GM19351 (cell line): Measurements from ENCODE around the gene C1orf35.

Experiments used
- ATAC-seq: cut with Tn5 transposase; IDR thresholded peaks from one replicate; pipeline ENCODE4 v1.9.1; 2021; ENCODE audit warnings: mild to moderate bottlenecking, moderate library complexity; ENCODE audit not compliant: unreplicated experiment

Gene C1orf35

DNA sequence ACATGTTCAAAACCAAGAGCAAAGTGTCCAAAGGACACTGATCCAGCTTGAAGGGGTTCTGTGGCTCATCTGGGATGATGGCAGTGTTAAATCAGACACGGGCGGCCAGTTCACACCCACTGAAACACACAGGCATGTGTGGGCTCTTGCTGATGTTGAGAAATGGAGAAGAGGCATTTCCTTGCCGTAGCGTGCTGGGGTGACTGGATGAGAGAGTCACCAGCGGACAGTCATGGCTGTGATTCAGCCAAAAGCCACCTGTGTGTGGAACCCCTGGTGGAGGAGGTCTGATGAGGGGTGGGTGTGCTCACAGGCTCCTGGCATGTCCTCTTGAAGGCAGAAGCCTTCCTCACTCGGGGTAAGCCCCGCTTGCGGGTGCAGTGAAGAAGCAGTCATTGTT, 7.2 kb downstream of the C1orf35 start:
- no peak for ATAC-seq

DNA sequence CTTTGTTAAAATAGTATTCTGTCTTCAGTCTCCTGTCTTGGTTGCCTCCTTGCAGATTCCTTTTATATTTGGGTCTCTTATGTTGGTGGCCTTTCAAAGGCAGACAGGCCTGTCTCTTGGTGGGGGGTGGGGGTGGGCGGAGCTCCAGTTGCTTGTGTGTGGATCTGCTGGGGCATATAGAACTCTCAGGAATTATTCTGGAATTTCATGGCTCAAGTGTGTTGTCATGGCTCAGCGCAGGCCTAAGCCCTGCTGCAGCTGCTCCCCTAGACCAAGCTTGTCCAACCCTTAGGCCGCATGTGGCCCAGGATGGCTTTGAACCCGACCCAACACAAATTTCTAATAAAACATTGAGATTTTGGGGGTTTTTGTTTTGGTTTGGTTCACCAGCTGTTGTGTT, 8.0 kb downstream of the C1orf35 start:
- ATAC-seq, result no peak

DNA sequence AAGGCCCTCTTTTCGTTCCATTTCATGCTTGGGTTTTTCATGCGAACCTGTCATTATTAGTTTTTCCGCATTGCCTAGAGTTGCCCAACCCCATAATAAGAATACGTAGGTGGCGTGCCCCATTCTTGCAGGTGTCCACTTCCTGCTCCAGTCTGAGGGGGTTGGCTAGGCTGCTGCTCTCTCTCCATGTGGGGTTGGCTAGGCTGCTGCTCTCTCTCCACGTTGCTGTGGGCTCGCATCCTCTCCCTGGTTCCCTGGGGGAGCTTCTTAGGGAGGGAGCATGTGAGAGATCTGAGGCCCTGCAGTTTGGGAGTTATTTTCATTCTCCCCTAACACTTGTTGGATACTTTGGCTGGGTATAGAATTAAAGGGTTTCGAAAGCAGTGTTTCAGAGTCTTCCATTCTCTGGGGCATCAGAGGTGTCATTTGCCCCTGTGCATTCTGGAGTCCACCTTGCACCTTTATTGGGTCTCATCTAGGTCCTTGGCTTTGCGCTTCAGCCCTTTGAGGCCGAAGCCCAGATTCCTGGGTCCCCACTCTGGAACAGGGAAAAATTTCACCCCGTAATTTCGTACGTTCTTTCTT, 8.6 kb downstream of the C1orf35 start:
- no peak for ATAC-seq

GRCh38 chr1:228093050-228093906, 9.8 kb downstream of the C1orf35 start:
- no peak for ATAC-seq

- ATAC-seq, result no peak
Measured at GRCh38 chr1:228092342-228093049, 10.6 kb downstream of the C1orf35 start.

- no peak for ATAC-seq
Measured at GRCh38 chr1:228091084-228091483, 12.0 kb downstream of the C1orf35 start.

GRCh38 chr1:228090613-228091081, 12.5 kb downstream of the C1orf35 start:
- ATAC-seq, result no peak

DNA sequence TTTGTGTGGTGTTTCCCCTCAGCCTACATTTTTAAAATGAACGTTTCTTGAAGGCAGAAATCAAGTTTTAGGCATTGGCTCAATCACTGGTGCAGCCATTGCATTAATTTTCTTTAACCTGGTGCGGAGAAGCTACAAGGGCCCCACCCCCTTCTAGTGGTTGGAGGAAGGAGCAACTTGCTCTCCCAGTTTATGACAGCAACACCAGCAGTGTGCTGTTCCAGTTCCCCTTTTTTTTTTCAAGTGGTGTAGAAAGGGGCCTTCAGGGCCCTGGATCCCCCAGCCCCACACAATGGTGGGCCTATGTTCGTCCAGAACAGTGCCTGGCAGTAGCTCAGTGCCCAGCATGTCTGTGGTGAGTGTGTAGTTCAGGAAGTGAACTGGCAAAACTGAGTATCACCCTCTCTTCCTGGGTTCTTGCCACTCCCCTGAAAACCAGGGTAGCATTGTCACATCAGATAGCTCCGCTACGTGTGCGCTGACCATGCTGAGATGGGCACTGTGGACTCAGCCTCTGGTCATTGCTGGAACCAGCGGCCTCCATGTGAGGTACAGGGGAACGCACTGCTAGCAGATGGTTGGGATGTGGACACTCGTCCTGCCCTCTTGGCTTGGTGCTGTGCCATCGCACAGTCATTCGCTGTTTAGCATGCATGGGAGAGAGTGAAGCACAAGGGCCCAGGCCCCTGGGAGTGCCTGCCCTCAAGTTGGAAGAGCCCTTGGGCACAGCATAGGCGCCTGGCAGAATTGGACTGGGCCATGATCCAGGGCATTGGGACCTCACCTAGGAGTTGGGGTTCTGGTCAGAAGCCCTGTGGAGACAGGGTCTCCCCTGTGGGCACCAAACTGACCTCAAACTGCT, 13.4 kb downstream of the C1orf35 start:
- ATAC-seq, result no peak

- ATAC-seq, result no peak
Measured at GRCh38 chr1:228088586-228089498, 14.3 kb downstream of the C1orf35 start.

- ATAC-seq, result no peak
Measured at GRCh38 chr1:228087771-228088251, 15.3 kb downstream of the C1orf35 start.

GRCh38 chr1:228085287-228085951, 17.7 kb downstream of the C1orf35 start:
- ATAC-seq, result no peak

- ATAC-seq, result no peak
Measured at GRCh38 chr1:228084797-228085196, 18.3 kb downstream of the C1orf35 start.

GRCh38 chr1:228084325-228084724, 18.8 kb downstream of the C1orf35 start:
- no peak for ATAC-seq

DNA sequence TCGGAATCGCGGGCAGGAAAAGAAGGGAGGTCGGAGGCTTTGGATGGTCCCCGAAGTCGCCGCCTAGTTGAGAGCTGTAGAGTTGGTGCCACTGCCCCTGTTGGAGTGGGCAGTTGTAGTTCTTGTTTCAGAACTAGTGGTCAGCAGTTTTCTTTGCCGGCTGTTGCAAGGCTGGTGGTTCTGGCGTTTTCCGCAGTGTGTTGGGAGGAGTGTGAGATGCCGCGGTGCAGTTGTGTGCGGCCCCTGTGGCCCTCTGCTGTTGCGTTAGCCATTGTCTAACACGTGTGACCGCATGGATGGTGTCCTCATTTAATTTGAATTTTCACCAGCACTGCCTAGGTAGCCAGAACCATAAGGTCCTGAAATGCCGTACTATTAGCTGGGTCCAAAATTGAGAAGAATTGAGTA, 19.2 kb downstream of the C1orf35 start:
- ATAC-seq, result no peak

DNA sequence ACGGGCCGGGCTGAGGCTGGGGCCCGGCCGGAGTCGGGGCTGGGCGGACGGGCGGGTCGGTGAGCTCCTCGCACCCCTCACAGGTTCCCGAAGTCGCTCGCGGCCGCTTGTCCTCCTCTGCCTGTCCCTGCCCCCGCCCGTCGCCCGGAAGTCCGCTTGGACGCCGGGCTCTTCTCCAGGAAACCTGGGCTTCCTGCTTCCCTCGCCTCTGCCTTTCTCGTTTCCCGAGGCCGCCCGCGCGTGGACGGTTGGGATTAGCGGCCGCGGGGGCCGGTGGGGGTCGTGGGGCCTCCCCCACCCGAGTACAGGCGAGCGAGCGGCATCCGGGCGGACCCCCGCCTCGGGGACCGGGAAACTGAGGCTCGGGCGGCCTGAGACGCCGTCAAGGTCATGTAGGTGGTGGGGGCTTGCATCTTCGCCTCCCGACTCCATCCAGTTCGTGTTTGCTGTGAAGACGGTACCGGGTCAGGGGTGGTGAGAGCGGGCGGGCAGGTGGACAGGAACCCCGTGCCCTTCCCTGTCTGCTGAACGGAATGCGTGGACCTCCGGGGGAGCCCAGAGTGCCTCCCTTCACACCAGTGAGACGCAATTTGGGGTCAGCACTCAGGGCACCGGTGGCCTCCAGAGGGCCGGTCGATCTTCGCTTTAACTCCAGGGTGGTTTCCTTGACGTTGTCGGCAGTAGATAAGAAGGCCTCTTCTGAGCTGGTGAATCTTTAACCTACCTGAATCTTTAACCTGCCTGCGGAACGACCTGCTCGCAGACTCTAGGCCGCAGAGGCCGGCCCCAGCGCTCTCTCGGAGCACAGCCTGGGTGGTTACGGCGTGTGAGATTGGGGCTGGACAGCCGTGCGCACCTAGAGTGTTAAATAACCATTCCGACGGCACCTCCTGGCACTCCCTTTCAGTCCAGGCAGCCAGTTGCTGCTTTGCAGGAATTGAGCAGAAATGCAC, 19.9 kb downstream of the C1orf35 start:
- ATAC-seq, result peak; percentile 12

DNA sequence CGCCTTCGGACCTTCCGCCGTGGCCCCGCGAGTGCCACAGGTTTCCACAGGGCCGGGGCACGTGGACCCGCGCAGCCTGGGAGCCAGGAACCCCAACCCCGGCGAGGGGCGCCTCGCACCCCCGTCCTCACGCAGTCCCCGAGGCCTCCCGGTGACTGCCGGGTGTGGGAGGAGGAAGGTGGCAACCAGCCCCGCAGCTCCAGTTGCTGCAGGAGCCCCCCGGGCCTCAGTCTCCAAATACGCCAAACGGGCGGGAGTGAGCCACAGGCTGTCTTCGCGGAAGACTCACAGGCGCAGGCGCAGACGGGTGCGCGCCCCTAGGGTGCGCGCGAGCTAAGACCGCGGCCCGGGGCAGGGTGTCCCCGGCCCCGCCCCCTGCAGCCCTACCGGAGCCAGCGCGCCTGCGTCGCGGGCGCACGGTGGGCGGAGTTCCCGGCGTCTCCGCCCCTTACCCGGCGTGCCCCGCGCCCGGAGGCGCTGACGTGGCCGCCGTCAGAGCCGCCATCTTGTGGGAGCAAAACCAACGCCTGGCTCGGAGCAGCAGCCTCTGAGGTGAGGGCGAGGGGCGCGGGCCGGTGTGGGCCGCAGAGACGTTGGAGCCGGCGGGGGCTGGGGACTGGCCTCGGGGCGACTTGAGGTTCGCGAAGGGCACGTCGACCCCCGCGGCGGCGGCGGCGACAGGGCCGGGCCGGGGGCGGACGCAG, 20.8 kb downstream of the C1orf35 start, which contains the start of gene ARF1:
Gene ARF1 (plus strand): TSS at position 495 of the 704 bp plus-strand sequence. CDS start 14,407 bp downstream, outside the sequence.
- ATAC-seq, result peak; percentile 63

GRCh38 chr1:228081578-228082213, 21.4 kb downstream of the C1orf35 start:
- ATAC-seq, result peak; percentile 25
